ENCODE results near the gene SPDYC.

SPDYC gene

DNA sequence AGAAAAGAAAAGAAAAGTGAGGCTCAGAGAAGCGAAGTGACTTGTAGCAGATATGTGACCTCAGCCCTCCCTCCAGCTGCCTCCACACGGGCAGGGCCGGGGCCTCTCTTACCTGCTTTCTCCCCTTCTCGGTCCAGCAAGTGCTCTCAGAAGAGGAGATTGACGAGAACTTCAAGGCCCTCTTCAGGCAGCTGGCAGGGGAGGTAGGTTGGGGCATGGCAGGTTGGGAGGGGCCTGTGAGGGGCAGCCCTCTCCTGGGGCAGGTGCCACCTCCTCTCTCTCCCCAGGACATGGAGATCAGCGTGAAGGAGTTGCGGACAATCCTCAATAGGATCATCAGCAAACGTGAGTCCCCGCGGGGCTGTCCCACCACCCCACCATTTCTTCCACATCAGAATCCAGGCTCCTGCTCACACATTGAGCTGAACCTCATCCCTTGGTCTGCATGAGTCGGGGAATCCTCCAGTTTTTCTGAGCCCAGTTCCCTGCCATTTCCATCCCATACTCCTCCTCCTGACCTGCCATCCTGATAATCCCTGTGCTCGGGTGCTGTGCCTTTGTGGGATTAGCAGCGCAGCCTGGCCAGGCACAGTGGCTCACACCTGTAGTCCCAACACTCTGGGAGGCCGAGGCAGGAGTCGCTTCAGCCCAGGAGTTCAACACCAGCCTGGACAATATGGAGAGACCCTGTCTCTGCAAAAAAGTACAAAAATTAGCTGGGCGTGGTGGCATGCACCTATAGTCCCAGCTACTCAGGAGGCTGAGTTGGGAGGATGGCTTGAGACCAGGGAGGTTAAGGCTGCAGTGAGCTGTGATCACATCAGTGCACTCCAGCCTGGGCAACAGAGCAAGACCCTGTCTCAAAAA lies 38.1 kb downstream of the SPDYC start:
- no peak for DNase-seq

DNA sequence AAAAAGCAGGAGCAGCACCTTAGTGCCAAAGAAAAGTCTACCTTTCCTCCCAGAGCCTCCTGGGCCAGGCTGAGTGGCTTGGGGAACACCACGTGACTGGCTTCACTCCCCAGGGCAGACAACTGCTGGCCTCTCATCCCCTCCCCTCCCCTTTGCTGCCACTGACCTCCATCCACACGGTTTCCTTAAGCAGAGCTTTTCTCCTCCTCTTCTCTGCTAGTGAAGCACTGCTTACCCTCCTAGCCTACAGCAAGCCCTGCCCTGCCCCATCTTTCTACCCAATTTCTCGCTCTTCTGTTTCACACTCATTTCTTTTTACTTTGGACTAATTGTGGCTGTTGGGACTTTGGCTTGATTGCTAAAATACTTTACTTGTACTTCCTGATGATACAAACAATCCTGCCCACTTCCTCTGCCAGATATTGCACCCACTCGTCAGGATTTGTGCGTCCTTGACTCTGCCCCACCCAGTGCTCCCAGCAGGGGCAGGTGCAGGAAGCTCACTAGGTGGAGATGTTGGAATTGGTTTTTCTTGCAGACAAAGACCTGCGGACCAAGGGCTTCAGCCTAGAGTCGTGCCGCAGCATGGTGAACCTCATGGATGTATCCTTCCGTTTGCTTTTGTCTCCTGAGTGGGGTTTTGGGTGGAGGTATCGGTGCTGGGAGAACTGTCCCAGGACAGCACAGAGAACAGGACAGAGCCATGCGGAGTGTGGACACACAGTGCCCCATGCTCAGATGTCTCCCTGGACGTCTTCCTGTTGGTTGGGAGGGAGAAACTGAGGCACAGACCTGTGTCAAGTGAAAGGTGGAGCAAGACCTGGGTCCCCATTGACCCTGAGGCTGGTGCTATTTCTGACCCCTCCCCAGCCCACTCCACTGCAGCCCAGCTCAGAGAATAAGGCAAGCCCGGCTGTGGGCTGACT lies 39.0 kb downstream of the SPDYC start:
- no peak for DNase-seq

DNA sequence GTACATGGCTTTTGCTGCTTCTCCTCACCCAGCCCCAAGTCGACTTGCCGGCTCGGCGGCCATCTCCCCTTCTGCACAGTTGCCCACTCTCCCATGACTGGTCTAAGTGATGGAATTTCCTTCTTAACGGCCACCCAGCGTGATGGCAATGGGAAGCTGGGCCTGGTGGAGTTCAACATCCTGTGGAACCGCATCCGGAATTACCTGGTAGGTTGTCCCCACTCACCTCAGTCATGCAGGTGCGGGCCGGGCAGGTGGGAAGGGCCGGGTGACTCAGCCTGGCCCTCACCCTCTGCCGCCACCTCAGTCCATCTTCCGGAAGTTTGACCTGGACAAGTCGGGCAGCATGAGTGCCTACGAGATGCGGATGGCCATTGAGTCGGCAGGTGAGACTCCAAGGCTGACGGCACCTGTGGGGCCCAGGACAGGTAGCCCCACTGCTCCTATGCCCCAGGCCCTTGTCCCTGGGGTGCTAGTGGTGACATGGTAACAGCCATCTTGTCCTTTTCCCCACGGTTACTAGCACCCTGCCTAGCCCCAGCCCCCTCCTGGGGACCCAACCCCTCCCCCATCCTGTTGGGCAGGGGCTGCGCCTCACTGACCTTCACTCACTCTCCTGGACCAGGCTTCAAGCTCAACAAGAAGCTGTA lies 39.8 kb downstream of the SPDYC start:
- DNase-seq: no peak

DNA sequence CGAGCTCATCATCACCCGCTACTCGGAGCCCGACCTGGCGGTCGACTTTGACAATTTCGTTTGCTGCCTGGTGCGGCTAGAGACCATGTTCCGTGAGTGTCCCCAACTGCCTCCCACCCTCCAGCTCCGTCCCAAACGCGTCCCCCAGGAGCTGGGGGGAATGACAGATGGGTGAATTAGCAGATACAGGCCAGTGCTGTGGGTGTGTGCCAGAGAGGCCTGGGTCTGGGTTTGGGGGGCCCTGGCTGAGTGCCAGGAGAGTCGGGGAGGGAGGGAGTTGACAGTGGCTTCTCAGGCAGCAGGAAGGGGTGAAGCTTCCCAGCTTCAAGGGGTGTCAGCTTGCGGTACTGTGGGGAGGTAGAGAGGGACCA lies 40.3 kb downstream of the SPDYC start:
- no peak for DNase-seq

DNA sequence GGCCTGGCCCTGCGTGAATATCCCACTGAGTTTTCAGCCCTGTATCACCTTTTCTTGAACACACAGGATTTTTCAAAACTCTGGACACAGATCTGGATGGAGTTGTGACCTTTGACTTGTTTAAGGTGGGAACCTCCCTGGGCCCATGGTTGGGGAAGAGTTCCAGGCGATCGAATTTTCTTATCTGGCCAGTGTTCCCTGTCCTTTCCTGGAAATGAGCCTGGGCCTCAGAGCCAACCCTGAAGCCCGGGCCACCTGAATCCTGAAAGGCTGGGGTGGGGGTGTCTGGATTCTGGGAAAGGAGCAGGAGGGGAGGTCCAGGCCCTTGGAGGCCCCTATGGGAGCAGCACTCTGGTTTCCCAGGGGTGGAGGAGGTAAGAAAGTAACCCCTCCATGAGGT lies 40.7 kb downstream of the SPDYC start:
- DNase-seq: no peak

DNA sequence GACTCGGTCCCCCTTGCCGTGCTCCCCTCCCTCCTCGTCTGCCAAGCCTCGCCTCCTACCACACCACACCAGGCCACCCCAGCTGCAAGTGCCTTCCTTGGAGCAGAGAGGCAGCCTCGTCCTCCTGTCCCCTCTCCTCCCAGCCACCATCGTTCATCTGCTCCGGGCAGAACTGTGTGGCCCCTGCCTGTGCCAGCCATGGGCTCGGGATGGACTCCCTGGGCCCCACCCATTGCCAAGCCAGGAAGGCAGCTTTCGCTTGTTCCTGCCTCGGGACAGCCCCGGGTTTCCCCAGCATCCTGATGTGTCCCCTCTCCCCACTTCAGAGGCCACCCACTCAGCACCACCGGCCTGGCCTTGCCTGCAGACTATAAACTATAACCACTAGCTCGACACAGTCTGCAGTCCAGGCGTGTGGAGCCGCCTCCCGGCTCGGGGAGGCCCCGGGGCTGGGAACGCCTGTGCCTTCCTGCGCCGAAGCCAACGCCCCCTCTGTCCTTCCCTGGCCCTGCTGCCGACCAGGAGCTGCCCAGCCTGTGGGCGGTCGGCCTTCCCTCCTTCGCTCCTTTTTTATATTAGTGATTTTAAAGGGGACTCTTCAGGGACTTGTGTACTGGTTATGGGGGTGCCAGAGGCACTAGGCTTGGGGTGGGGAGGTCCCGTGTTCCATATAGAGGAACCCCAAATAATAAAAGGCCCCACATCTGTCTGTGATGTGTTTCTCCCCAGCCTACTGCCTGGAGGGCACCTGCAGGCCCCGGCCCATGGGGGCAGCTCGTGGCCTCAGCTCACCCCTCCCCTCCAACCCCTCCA lies 41.5 kb downstream of the SPDYC start:
- DNase-seq: no peak

DNA sequence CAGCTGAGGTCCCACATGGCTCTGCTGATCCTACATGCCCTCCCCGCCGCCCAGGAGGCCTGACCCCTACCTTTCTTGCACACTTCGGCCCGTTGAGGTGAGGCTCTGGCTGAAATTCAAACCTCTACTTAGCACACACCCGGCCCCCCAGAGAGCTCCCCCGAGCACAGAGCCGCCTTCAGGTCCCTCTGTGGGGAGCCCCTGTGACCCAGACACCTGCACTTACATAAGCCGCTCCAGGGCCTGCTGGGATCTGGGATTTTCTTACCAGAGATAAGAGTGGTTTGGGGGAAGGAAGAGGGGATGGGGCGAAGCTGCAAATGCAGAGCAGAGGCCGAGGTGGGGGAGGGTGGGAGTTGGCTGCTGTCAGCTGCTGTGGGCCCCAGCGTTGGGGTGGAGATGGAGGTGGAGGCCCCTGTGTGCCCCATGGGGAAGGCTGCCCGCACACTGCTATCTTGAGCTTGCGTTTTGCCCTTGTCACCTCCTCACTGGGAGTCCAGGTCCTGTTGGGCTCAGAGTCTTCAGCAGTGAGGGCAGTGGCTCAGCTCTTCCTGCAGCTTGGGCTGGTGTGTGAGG lies 42.3 kb downstream of the SPDYC start:
- no peak for DNase-seq

DNA sequence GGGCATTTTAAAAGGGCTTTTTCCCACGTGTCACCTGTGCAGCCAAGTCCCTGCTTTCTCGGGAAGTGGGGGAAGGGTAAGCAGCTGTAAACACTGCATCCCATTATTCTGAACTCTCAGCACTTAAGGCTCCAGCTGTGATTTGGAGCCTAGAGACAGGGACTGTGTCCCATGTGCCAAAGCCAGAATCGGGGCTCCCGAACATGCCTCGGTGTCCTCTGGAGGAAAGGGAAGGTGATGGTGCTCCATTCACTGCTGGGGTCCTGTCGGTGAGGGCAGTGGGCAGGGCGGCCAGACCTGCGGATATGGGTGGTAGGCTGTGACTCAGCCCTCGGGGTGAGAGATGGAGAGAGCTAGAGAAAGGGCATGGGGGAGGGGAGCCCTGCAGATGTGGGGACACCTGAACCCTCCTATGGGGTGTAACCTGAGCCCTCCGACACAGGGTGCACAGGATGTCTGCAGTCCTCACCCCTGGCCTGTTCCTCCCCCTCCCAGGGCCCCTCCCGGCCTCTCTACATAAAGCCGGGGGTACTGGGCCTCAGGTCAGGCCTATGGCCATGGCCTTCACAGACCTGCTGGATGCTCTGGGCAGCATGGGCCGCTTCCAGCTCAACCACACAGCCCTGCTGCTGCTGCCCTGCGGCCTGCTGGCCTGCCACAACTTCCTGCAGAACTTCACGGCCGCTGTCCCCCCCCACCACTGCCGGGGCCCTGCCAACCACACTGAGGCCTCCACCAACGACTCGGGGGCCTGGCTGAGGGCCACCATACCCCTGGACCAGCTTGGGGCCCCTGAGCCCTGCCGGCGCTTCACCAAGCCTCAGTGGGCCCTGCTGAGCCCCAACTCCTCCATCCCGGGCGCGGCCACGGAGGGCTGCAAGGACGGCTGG lies 43.5 kb downstream of the SPDYC start:
- no peak for DNase-seq

DNA sequence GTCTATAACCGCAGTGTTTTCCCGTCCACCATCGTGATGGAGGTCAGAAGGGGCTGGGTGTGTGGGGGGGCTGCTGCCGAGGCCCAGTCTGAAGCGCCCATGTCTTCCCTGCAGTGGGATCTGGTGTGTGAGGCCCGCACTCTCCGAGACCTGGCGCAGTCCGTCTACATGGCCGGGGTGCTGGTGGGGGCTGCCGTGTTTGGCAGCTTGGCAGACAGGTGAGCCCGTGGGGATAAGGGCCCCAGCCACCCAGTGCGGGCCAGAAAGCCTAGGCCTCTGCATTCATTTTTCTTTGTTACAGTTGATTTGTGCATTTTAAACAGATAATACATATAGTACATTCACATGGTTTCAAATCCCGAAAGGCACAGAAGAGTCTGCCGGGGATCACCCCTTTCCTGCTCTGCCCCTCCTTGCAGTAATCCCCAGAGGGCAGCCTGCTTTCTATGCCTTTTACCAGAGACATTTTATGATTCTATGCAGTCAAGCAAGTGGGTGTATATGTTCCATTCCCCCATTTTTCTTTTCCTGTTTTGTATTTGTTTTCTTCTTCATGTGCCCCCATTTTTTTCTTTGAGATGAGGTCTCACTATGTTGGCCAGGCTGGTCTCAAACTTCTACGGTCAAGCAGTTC lies 44.3 kb downstream of the SPDYC start:
- DNase-seq: no peak

DNA sequence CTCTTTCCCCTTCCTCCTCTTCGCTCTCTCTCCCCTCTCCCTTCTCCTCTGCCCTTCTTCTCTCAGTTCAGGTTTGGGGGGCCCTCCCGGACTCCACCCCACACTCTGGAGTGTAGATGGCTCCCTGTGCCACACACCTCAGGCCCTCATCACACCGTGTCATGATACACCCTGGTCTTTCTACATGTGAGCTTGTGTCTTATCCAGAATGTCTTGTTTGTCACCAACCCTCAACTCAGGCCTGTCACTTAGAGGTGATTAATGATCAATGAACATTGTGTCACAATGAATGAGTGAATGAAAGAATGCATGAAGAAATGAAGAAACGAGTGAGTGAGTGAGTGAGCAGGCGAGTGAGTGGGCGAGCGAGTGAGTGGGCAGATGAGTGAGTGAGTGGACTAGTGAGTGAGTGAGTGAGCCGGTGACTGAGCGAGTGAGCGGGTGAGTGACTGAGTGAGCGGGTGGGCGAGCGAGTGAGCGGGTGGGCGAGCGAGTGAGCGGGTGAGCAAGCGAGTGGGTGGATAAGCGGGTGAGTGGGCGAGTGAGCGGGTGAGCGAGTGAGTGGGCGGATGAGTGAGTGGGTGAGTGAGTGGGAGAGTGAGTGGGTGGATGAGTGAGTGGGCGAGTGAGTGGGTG lies 45.5 kb downstream of the SPDYC start:
- DNase-seq: no peak

DNA sequence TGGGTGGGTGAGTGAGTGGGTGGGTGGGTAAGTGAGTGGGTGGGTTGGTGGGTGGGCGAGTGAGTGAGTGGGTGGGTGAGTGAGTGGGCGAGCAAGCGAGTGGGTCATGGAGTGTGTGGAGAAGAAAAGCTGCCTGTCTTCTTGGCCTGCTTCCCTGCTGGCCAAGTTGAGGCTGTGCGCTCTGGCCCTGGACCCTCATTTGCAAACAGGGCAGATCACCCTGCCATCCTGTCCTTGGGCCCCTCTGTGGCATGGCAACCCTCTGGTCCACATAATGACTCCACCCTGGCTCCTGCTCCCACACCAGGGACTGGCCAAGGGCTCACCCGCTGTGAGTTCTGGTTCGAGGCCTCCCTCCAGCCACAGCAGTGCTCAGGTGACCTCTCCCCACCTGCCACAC lies 46.8 kb downstream of the SPDYC start:
- no peak for DNase-seq

DNA sequence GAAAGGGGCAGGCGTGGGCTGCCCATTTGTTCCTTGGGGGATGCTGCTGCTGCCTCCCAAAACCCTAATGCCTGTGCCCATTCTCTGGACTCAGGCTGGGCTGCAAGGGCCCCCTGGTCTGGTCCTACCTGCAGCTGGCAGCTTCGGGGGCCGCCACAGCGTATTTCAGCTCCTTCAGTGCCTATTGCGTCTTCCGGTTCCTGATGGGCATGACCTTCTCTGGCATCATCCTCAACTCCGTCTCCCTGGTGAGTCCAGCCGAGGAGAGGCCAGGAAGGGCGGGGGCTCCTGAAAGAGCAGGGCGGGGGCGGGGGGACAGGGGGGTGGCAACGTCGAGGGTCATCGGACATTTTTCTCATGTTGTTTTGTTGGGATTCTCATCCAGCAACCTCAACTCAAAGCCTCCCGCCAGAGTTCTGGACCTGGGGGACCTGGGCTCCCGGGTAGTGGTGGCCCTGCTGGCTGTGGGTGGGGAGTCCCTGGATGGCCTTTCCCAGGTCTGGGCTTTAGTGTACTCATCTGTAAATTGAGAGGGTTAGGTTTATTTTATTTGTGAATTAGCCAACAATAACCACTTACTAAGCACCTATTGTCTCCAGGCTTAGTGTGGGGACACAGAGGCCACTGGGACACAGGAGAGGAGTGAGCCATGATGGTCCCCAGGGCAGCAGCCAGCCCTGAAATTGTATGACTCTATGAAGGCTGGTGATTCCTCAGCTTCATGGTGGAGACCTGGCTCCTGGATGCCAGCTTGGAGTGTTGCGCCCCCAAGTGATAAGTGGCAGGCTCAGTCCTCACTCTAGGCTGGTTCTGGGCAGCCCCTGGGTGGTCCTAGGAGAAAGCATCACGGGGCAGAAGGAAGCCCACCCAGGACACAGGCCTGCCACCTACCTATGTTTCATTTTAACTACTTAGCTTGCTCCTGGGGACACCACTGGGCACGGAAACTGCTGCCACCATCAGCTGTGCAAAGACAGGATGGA lies 47.7 kb downstream of the SPDYC start:
- DNase-seq: no peak

DNA sequence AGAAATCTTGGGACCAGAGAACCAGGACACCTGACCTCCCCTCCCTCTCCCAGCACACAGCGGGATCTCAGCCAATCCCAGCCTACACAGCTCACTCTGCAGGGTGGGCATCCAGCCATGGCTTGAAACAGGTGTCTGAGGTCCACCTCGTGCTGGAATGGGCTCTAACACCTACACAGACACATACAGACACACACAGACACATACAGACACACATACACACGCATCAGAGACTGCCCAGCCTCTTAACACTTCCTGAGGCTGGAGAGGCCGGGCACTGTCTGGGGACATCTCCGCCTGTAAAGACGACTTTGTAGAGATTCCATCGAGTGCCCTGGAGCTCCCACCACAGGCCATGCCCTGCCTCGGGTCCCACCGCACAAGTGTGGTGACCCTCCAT lies 48.4 kb downstream of the SPDYC start:
- DNase-seq: no peak

DNA sequence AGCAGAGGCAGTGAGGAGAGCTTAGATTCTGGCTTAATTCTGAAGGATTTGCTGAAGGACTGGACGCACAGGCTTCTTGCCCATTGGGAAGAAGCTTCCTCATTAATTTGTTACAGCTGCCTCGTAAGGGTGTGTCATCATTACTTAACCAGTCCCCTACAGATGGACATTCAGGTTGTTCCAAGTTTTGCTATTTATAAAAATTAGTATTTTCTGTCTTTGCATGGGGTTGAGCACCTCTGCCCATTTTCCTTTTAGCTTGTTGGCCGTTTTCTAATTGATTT lies 49.8 kb downstream of the SPDYC start:
- no peak for DNase-seq

DNA sequence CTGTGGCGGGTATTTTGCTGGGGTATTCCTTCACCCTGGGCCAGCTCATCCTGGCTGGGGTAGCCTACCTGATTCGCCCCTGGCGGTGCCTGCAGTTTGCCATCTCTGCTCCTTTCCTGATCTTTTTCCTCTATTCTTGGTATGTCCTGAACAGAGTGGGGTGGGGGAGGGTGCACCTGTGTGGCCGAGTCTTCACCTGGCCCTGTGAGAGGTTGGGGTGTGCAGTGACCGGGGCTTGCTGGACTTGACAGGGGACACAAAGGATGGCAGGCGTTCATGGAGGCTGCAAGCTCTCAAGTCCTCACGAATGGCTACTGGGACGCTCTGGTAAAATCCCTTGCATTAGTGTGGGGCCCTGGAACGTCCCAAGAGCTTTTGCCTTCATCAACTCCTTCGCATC lies 51.0 kb downstream of the SPDYC start:
- DNase-seq: no peak
